SK-N-SH treated with all-trans-retinoic acid at 6 μM for 48 hours (cell line): Measurements from ENCODE around the gene PTGIS.

Source experiments
- ESRRG ChIP-seq: fragments of 250-450 bp; sonication (Bioruptor Pico); IDR thresholded peaks from 2 replicates; pipeline ENCODE4 v1.6.1; 2021; ENCODE audit warnings: mild to moderate bottlenecking
- GLIS3 ChIP-seq: fragments of 250-450 bp; sonication (Bioruptor Pico); IDR thresholded peaks from 2 replicates; pipeline ENCODE4 v1.5.0; 2020; ENCODE audit warnings: mild to moderate bottlenecking, moderate library complexity
- OSR1 ChIP-seq: fragments of 250-450 bp; sonication (Bioruptor Pico); IDR thresholded peaks from 2 replicates; pipeline ENCODE4 v1.8.0; 2022; ENCODE audit warnings: moderate library complexity, mild to moderate bottlenecking, inconsistent platforms
- PATZ1 ChIP-seq: fragments of 250-450 bp; sonication (Bioruptor Pico); IDR thresholded peaks from 2 replicates; pipeline ENCODE4 v1.8.0; 2020; ENCODE audit warnings: mild to moderate bottlenecking, moderate library complexity, borderline replicate concordance
- POU6F1 ChIP-seq: fragments of 250-450 bp; sonication (Bioruptor Pico); IDR thresholded peaks from 2 replicates; pipeline ENCODE4 v1.8.0; 2021; ENCODE audit warnings: low read depth, mild to moderate bottlenecking, moderate library complexity, borderline replicate concordance
- PPARA ChIP-seq: fragments of 250-450 bp; sonication (Bioruptor Pico); IDR thresholded peaks from 2 replicates; pipeline ENCODE4 v1.5.0; 2020; ENCODE audit warnings: mild to moderate bottlenecking, borderline replicate concordance
- RARB ChIP-seq: fragments of 250-450 bp; sonication (Bioruptor Pico); IDR thresholded peaks from 2 replicates; pipeline ENCODE4 v1.8.0; 2021; ENCODE audit warnings: mild to moderate bottlenecking, moderate library complexity
- SNAI2 ChIP-seq: fragments of 250-450 bp; sonication (Bioruptor Pico); IDR thresholded peaks from 2 replicates; pipeline ENCODE4 v1.5.0; 2020; ENCODE audit warnings: mild to moderate bottlenecking, moderate library complexity
- TSHZ2 ChIP-seq: fragments of 250-450 bp; sonication (Bioruptor Pico); IDR thresholded peaks from 2 replicates; pipeline ENCODE4 v1.5.0; 2020; ENCODE audit warnings: mild to moderate bottlenecking, moderate library complexity
- ZC3H10 ChIP-seq: fragments of 250-450 bp; sonication (Bioruptor Pico); IDR thresholded peaks from 2 replicates; pipeline ENCODE4 v1.5.1; 2021; ENCODE audit warnings: mild to moderate bottlenecking, moderate library complexity
- ZFP3 ChIP-seq: fragments of 250-450 bp; sonication (Bioruptor Pico); IDR thresholded peaks from 2 replicates; pipeline ENCODE4 v1.5.0; 2020; ENCODE audit warnings: mild to moderate bottlenecking, moderate library complexity
- ZFP30 ChIP-seq: fragments of 450-650 bp; formaldehyde crosslinking; IDR thresholded peaks from 2 replicates; pipeline ENCODE4 v1.5.0; 2022; ENCODE audit warnings: mild to moderate bottlenecking, moderate library complexity
- ZNF565 ChIP-seq: fragments of 450-650 bp; formaldehyde crosslinking; conservative IDR thresholded peaks from 2 replicates; pipeline ENCODE4 v1.5.0; 2020; ENCODE audit warnings: low read depth, mild to moderate bottlenecking, moderate library complexity
- ZNF70 ChIP-seq: fragments of 450-650 bp; formaldehyde crosslinking; IDR thresholded peaks from 2 replicates; pipeline ENCODE4 v1.5.0; 2020; ENCODE audit warnings: mild to moderate bottlenecking, moderate library complexity

- no peak for TF ChIP-seq ZNF565 (CRISPR knock-in tag)
- no peak for TF ChIP-seq ZNF70 (CRISPR knock-in tag)
- no peak for TF ChIP-seq POU6F1 (CRISPR knock-in tag)
- no peak for TF ChIP-seq RARB (CRISPR knock-in tag)
- no peak for TF ChIP-seq ZFP3
- TF ChIP-seq TSHZ2 (CRISPR knock-in tag), result no peak
- TF ChIP-seq ZFP30 (CRISPR knock-in tag), result no peak
- no peak for TF ChIP-seq PATZ1
- no peak for TF ChIP-seq PPARA (CRISPR knock-in tag)
- TF ChIP-seq SNAI2 (CRISPR knock-in tag), result no peak
- TF ChIP-seq ESRRG (CRISPR knock-in tag), result no peak
- no peak for TF ChIP-seq GLIS3
- no peak for TF ChIP-seq ZC3H10 (CRISPR knock-in tag)
- no peak for TF ChIP-seq OSR1 (CRISPR knock-in tag)
Observed at GRCh38 chr20:49541733-49542513, 26.0 kb downstream of the PTGIS start.
